Liver (tissue), 9 donors: ENCODE data around the gene MYO9B. TPM values are rescaled to one million over a fixed set of nuclear protein-coding genes. Genes with fewer than 3 reads are reported as not detected.

Experiments
- DNase-seq: peaks from one replicate; pipeline ENCODE4 v3.0.0-alpha.2; 2017; ENCODE audit warnings: low spot score
- H3K27ac ChIP-seq, 2 donors: one replicate each; pipeline ENCODE4 v1.7.0; 2013; ENCODE audit warnings: inconsistent platforms in 2 of 2, low read length in 2 of 2, control low read depth in 1 of 2, low read depth in 1 of 2, mild to moderate bottlenecking in 1 of 2
- H3K27me3 ChIP-seq, 4 donors: one replicate each; pipeline versions ENCODE4 v1.6.1 to v1.7.0; 2013; ENCODE audit warnings: low read length in 3 of 4, inconsistent platforms in 1 of 4, mild to moderate bottlenecking in 1 of 4, moderate library complexity in 1 of 4; ENCODE audit not compliant: control insufficient read depth in 4 of 4, insufficient read depth in 4 of 4
- H3K36me3 ChIP-seq, 4 donors: one replicate each; pipeline versions ENCODE4 v1.6.1 to v1.7.0; 2013; ENCODE audit warnings: low read length in 3 of 4, mild to moderate bottlenecking in 3 of 4, low read depth in 1 of 4, moderate library complexity in 1 of 4; ENCODE audit not compliant: control insufficient read depth in 4 of 4, insufficient read depth in 3 of 4
- H3K4me1 ChIP-seq, 4 donors: one replicate each; pipeline versions ENCODE4 v1.6.1 to v1.7.0; 2013; ENCODE audit warnings: low read length in 3 of 4, mild to moderate bottlenecking in 3 of 4, moderate library complexity in 1 of 4; ENCODE audit not compliant: control insufficient read depth in 4 of 4, insufficient read depth in 4 of 4
- H3K4me3 ChIP-seq, 3 donors: one replicate each; pipeline versions ENCODE4 v1.6.1 to v1.7.0; 2013; ENCODE audit warnings: low read length in 3 of 3, control low read depth in 1 of 3, low read depth in 1 of 3, mild to moderate bottlenecking in 1 of 3
- H3K9ac ChIP-seq, 2 donors: one replicate each; pipeline ENCODE4 v1.7.0; 2013; ENCODE audit warnings: low read length in 2 of 2, mild to moderate bottlenecking in 2 of 2, moderate library complexity in 2 of 2, control low read depth in 1 of 2, low read depth in 1 of 2
- H3K9me3 ChIP-seq, 4 donors: one replicate each; pipeline versions ENCODE4 v1.6.1 to v1.7.0; 2013; ENCODE audit warnings: low read length in 3 of 4; ENCODE audit not compliant: control insufficient read depth in 4 of 4
- EGR1 ChIP-seq, 2 donors: IDR thresholded peaks; 2 replicates each; pipeline ENCODE4 v1.6.1; 2016 to 2018; ENCODE audit warnings: antibody characterized with exemption in 2 of 2, low read depth in 2 of 2
- FOXA1 ChIP-seq: IDR thresholded peaks from 2 replicates; pipeline ENCODE4 v1.6.1; 2016; ENCODE audit warnings: antibody characterized with exemption
- FOXA2 ChIP-seq: IDR thresholded peaks from 2 replicates; pipeline ENCODE4 v1.6.1; 2016; ENCODE audit warnings: antibody characterized with exemption
- GABPA ChIP-seq, 2 donors: IDR thresholded peaks in 1 of 2; conservative IDR thresholded peaks in 1 of 2; 2 replicates each; pipeline ENCODE4 v1.6.1; 2016; ENCODE audit warnings: antibody characterized with exemption in 2 of 2, mild to moderate bottlenecking in 1 of 2, moderate library complexity in 1 of 2
- HNF4A ChIP-seq, 2 donors: conservative IDR thresholded peaks; 2 replicates each; pipeline ENCODE4 v1.6.1; 2016; ENCODE audit warnings: antibody characterized with exemption in 2 of 2, mild to moderate bottlenecking in 2 of 2
- HNF4G ChIP-seq: IDR thresholded peaks from 2 replicates; pipeline ENCODE4 v1.6.1; 2016; ENCODE audit warnings: antibody characterized with exemption
- JUND ChIP-seq, 2 donors: IDR thresholded peaks; 2 replicates each; pipeline ENCODE4 v1.6.1; 2016; ENCODE audit warnings: antibody characterized with exemption in 2 of 2
- MAX ChIP-seq: IDR thresholded peaks from 2 replicates; pipeline ENCODE4 v1.6.1; 2016; ENCODE audit warnings: antibody characterized with exemption
- NR2F2 ChIP-seq: IDR thresholded peaks from 2 replicates; pipeline ENCODE4 v1.6.1; 2016; ENCODE audit warnings: antibody characterized with exemption
- RAD21 ChIP-seq, 2 donors: IDR thresholded peaks; 2 replicates each; pipeline ENCODE4 v1.6.1; 2016; ENCODE audit warnings: antibody characterized with exemption in 2 of 2, mild to moderate bottlenecking in 2 of 2
- RXRA ChIP-seq, 2 donors: IDR thresholded peaks; 2 replicates each; pipeline ENCODE4 v1.6.1; 2017 to 2018; ENCODE audit warnings: antibody characterized with exemption in 2 of 2, mild to moderate bottlenecking in 1 of 2
- SP1 ChIP-seq: IDR thresholded peaks from 2 replicates; pipeline ENCODE4 v1.6.1; 2018; ENCODE audit warnings: antibody characterized with exemption, mild to moderate bottlenecking
- TAF1 ChIP-seq: conservative IDR thresholded peaks from 2 replicates; pipeline ENCODE4 v1.6.1; 2016; ENCODE audit warnings: antibody characterized with exemption, mild to moderate bottlenecking
- YY1 ChIP-seq: IDR thresholded peaks from 2 replicates; pipeline ENCODE4 v1.6.1; 2016; ENCODE audit warnings: antibody characterized with exemption, mild to moderate bottlenecking
- ZBTB33 ChIP-seq: IDR thresholded peaks from 2 replicates; pipeline ENCODE4 v1.6.1; 2016; ENCODE audit warnings: antibody characterized with exemption
- WGBS: extraction: QIAGEN DNeasy Blood & Tissue Kit; methylation state at CpG from one replicate; pipeline ENCODE4 v1.1.7; 2013; 5-methylcytosine and 5-hydroxymethylcytosine counted together
- polyA plus RNA-seq, 2 donors: library from polyadenylated mRNA; stranded (reverse) in 1 of 2; unstranded in 1 of 2; fragments of 200-250 nt in 1 of 2; fragments of >200 nt in 1 of 2; fragmentation: Nextera tagmentation in 1 of 2; extraction: Ambion mirVana in 1 of 2; gene quantifications; one replicate each; pipeline versions ENCODE4 v1.2.1 to v1.2.3, GENCODE V29; 2013 to 2015
- total RNA-seq, 2 donors: library from RNA; depleted of rRNA; stranded (reverse); fragments of >200 nt; gene quantifications; one replicate each; pipeline ENCODE4 v1.2.3, GENCODE V29; 2014
- TF ChIP-seq, protein P1 (sequence below): IDR thresholded peaks from 2 replicates; pipeline ENCODE4 v1.6.1; 2016; ENCODE audit warnings: antibody characterized with exemption
- donor health status: healthy.
- donor health status: healthy.
- donor health status: healthy.
- donor health status: healthy.
- donor health status: healthy.

Gene MYO9B
- total and polyA plus RNA-seq, 4 donors: 9.1 to 32.5 (median 21.0) TPM

DNA sequence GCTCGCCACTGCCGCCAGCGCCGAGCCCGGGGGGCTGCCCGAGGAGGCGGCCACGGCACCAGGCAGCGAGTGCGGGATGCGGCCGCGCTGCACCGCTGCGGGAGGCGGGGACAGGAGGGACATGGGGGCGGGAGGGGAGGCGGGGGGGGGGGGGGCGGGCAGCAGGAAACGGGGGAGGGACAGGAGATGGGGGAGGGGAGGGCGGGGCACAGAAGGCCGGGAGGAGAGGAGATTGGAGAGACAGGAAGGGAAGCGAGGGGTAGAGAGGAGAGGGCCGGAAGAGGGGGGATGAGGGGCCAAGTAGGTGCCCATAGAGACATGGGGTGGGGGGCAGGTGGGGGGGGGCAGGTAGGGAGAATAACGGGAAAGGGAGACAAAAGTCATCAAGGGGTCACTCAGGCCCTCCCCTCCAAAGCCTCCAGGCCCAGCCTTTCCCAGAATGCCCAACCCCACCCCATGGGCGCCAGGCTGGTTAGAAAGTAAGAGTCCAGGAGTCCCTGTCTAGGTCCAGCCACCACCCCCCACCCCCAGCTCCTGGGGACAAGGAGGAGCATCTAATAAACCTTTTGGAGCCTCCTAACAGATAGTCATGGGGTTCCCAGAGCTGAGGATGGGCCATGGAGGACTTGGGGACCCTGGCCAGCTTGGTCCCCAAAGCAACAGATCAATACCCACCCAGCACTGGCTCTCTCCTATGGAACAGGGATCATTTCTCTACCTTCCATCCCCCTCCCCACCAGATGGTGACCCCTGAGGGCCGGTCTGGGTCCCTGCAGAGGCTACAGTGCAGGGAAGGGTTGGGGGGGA is 160.6 kb downstream of the MYO9B start:
- Histone ChIP-seq H3K27ac (peak overlapping the region; percentile 41 to 46), H3K9ac (no peak overlapping the region)
- peak; percentile 53 for DNase-seq

GRCh38 chr19:17236811-17237543 is 161.4 kb downstream of the MYO9B start:
- Histone ChIP-seq H3K4me1 (peaks cover 25 to 67% (median 52%) of the 10 kb centered on the region in 4 donors), H3K27ac (peak overlapping the region; percentile 41 to 46), H3K9ac (no peak overlapping the region), H3K4me3 (no peak overlapping the region), H3K9me3 (no peaks in the 10 kb centered on the region), H3K27me3 (no peaks in the 10 kb centered on the region), H3K36me3 (peaks cover 7 to 16% (median 13%) of the 10 kb centered on the region in 4 donors)
- DNase-seq: no peak
- TF ChIP-seq RXRA (IDR thresholded peaks at IDR 0.05) (no peak), RAD21 (IDR thresholded peaks at IDR 0.05) (no peak), EGR1 (IDR thresholded peaks at IDR 0.05; ENCODE audit: low read depth in 2 of 2) (no peak), ZBTB33 (no peak), FOXA2 (no peak), SP1 (no peak), JUND (IDR thresholded peaks at IDR 0.05) (no peak), MAX (no peak), HNF4G (no peak), TAF1 (no peak), HNF4A (conservative IDR thresholded peaks at IDR 0.05) (no peak), GABPA (IDR thresholded peaks at IDR 0.05 in 1 of 2, conservative IDR thresholded peaks at IDR 0.05 in 1 of 2) (no peak), NR2F2 (no peak), YY1 (no peak), FOXA1 (no peak)
- TF ChIP-seq, protein P1, sequence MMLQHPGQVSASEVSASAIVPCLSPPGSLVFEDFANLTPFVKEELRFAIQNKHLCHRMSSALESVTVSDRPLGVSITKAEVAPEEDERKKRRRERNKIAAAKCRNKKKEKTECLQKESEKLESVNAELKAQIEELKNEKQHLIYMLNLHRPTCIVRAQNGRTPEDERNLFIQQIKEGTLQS: no peak
- WGBS: 65% methylated on average over 18 of the region's 18 CpGs

More for the DNA sequence above, 160.6 kb downstream of the MYO9B start:
- TF ChIP-seq, protein P1: no peak
- peak; percentile 25 to 28 for TF ChIP-seq HNF4A (conservative IDR thresholded peaks at IDR 0.05)
- Histone ChIP-seq H3K36me3 (peaks cover 7 to 23% (median 16%) of the 10 kb centered on the region in 4 donors), H3K4me1 (peaks cover 21 to 61% (median 48%) of the 10 kb centered on the region in 4 donors), H3K27me3 (no peaks in the 10 kb centered on the region), H3K4me3 (peak overlapping the region in 1 of 3 donors; percentile 51), H3K9me3 (no peaks in the 10 kb centered on the region)
- WGBS: 23% methylated on average over 24 of the region's 27 CpGs
